Activated naive CD8-positive, alpha-beta T cell treated with anti-CD3 and anti-CD28 coated beads, Interleukin-2, amount 50 U/mL, for 16 hours (primary cell): ENCODE results near the gene NLRP3.
"Not testable (repeated sequence)": the region's sequence is repeated elsewhere in the genome, so short reads cannot be mapped to it uniquely, and the experiment has no call there.

Source experiments
- DNase-seq: peaks from one replicate; pipeline ENCODE4 v3.0.0-alpha.2; 2020; ENCODE audit warnings: low read depth, low spot score

NLRP3 gene

DNA sequence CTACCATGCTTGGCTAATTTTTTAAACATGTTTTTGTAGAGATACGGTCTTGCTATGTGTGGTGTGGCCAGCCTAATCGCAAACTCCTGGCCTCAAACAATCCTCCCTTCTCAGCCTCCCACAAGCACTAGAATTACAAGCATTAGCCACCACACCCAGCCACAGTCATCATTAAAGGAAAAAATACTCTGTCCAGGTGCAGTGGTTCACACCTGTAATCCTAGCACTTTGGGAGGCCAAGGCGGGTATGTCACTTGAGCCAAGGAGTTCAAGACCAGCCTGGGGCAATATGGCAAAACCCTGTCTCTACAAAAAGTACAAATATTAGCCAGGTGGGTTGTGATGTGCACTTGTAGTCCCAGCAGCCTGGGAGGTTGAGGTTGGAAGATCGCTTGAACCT, 25.0 kb upstream of the NLRP3 start:
- no peak for DNase-seq

DNA sequence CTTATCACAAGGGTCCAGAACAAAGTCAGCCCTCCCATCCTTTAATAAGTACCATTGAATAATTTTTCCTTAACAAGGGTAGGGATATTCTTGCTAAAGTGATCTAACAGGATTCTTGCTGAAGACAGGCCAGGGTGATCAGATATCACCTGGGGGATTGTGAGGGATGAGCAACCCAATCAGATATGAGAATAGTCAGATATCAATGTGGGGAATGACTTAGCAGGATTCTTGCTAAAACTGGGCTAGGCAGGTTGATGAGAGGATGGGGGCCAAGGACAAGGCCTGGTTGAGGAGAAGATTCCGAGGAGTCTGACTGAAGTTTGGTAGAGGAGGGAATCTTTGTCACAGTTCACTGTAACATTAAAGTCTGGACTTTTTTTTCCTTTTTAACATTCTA, 23.9 kb upstream of the NLRP3 start:
- no peak for DNase-seq

DNA sequence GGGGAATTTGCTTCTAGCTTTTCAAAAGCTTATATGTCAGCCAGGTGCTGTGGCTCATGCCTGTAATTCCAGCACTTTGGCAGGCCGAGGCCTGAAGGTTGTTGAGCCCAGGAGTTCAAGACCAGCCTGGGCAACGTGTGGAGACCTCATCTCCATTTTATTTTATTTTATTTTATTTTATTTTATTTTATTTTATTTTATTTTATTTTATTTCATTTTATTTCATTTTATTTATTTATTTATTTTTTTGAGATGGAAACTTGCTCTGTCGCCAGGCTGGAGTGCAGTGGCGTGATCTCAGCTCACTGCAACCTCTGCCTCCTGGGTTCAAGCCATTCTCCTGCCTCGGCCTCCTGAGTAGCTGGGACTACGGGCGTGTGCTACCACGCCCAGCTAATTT, 20.9 kb upstream of the NLRP3 start:
- not testable (repeated sequence) for DNase-seq

DNA sequence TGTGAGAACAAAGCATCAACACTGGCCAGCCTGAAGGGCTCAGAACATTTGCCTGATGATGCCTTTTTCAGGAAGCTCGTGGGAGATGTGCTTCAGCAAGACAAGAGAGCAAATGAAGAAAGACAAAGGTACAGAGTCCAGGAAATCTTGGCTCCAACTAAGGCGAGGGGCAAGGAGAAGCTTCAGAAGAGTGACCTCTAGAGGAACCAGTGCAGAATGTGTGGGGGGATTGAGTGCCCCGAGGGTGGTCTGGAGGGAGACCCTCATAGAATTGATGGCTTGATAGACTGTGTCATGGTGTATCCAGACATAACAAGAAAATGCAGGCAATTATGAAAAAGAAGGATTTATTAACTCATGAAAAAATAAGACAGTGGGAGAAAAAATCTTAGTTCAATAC, 15.3 kb upstream of the NLRP3 start:
- no peak for DNase-seq

DNA sequence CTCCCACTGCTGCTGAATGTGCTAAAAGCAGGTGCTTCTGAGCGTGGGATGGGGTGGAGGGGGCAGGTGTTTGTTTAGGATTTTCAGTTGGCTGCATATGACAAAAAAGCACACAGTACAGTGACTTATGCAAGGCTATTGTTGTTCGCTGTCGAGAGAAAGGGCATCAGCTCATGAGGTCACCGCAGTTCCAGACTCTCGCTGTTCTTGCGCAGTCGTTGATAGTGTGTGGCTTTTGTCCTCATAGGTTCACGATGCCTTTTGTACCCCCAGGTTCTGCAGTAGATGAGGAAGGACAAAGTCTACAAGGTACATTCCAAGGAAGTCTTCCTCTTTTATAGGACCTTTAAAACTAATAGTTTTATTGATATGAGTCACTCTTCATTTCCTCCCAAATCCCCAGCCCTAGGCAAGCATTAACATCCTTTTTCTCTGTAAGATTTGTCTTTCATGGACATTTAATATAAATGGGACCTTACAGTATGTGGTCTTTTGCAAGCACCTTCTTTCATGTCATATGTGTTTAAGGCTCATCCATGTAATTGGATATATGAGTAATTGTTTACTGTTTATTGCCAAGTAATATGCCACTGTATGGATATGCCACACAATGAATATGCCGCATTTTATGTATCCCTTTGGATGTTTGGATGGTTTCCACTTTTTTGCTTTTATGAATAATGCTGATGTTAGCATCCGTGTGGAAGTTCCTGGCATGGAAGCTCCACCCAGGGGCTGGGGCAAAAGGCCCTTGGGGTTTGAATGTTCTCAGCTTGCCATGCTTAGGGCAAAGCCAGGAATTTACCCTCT, 14.5 kb upstream of the NLRP3 start:
- DNase-seq: no peak

DNA sequence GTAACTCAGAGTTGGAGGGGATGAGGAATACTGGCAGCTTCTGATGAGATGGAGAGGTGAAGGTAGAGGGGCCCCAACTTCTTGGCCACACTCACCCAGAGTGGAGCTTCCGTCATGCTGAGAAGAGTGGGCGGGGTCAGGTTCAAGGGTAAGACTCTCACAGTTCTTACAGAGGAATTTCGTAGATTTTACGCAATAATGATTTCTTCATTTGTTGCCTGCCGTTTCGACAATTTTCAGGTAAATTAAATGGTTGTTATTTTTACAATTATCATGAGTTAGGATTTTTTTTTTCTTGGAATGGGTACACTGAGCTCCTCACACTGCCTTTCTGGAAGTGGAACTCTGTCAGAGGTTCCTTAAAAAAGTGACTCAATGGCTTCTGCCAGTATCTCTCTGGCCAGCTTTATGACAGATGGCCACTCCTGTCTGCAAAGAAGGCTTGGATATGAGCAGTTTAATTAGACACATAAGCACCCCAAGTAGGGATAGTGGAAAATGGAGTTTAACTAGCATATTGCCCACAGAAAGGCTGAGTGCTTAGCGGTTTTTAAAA, 13.8 kb upstream of the NLRP3 start:
- no peak for DNase-seq

DNA sequence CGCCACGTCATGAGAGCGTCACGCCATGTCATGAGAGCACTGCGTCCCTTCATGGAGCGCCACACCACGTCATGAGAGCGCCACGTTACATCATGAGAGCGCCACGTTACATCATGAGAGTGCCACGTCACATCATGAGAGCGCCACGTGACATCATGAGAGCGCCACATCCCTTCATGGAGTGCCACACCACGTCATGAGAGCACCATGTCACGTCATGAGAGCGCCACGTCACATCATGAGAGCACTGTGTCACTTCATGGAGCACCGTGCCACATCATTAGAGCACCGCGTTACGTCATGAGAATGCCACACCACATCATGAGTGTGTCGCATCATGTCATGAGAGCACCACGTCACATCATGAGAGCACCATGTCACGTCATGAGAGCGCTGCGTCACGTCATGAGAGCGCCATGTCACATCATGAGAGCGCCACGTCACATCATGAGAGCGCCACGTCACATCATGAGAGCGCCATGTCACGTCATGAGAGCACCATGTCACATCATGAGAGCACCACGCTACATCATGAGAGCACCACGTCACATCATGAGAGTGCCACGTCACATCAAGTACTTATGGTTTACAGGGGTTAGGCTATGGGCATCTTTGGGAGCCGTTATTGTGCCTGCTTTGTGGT, 9.8 kb upstream of the NLRP3 start:
- no peak for DNase-seq

DNA sequence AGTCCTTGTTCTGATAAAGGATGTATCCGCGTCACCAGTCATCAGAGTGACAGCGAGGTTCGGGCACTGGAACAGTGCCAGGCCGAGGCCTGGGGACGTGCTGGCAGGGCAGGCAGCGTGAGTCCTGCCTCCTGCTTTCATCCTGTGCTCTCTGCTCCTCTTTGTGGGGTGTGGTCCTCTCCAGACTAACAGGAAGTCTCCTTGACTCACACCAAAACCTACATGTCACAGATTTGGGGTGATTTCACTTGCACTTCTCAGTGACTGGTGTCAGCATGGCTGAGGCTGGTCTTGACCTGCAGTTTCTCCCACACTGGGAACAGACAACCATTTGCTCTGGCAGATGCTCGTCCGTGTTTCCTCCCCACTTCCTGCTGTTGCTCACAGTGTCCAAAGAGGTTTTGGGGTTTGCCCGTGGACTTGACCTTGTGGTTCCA, 8.8 kb upstream of the NLRP3 start:
- no peak for DNase-seq

DNA sequence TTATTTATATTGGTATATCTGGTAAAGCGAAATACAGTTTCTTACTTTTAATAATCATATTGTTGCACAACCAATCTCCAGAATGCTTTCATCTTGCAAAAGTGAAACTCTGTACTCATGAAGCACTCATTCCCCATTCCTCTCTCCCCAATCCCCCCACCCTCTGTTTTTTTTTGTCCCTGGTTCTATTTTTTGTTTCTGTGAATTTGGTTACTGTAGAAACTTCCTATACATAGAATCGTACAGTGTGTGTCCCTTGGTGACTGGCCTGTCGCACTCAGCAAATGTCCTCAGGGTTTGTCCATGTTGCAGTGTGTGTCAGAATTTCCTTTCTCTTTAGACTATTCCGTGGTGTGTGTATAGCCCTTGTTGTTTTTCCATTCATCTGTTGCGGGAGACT, 7.9 kb upstream of the NLRP3 start:
- DNase-seq: no peak

DNA sequence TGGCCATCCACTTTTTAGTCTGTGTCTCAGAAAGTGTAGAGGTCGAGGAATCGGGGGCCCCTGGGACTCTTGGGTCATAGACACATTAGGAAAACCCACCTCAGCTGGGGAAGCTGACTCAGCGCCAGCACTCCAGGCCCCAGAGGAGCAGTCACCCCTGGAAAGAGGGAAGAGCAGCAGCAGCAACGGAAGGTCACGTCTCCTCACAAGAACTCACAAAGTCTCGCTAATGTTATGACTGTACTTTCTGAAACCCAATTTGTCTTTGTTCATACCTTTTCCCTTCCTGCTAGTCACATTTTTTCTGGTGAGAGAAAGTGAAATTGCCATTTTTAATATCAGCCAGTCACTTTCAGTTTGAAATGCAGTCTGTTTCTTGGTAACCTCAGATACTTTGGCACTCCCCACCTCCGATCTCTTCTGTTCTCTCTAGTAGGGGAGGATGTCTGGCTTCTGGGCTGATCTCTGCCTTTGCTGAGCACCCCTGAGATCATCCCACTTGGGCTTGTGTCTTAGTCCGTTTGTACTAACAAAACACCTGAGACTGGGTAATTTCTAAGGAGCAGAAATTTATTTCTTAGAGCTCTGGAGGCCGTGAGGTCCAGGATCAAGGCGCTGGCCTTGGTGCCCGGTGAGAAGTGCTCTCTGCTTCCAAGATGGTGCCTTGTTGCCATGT, 6.0 kb upstream of the NLRP3 start:
- DNase-seq: no peak

DNA sequence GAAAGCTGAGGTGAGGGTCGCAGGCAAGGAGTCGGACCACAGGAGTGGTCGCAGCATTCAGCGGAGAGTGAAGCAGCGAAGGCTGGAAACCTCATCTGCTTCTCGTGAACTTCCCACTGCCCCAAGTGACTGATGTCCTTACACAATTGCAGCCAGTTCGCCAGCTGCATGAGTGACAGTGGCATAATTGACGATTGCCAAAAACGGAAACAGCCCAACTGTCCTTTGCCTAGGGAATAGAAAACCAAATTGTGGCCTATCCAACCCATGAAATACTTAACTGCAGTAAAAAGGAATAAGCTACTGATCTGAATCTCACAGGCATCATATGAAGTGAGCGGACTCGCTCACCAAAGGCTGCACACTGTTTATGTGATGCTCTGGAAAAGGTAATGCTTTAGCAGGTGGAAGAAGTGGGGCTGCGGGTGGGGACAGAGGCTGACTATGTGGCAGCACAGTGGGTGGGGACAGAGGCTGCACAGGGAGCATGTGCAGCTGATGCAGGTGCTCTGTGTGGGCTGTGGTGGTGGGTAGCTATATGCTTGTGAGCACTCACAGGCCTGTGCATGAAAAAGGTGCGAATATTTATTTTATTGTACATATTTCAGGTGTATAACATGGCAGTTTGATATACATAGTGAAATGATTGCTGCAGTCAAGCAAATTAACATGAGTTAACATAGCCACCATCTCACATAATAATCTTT, 4.2 kb upstream of the NLRP3 start:
- DNase-seq: no peak

DNA sequence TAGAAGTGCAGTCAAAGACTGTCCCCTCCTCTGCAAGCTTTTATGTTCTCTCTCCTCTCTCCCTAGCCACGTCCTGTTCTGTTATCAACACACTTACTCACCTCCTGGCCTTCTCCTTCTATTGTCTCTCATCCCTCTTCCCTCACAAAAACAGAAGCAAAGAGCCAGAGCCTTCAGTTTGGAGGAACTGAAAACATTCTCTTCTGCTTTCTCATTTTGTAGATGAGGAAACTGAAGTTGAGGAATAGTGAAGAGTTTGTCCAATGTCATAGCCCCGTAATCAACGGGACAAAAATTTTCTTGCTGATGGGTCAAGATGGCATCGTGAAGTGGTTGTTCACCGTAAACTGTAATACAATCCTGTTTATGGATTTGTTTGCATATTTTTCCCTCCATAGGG, 1.9 kb downstream of the NLRP3 start:
- DNase-seq: no peak

DNA sequence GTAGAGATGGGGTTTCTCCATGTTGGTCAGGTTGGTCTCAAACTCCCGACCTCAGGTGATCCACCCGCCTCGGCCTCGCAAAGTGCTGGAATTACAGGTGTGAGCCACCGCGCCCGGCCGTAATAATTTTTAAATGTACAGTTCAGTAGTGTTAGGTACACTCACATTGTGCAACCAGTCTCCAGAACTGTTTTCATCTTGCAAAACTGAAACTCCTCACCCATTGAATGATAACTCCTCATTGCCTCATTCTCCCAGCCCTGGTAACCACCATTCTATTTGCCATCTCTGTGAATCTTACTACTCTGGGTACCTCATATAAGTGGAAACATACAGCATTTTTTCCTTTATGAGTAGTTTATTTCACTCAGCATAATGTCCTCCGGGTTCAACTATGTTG, 3.4 kb downstream of the NLRP3 start:
- no peak for DNase-seq

DNA sequence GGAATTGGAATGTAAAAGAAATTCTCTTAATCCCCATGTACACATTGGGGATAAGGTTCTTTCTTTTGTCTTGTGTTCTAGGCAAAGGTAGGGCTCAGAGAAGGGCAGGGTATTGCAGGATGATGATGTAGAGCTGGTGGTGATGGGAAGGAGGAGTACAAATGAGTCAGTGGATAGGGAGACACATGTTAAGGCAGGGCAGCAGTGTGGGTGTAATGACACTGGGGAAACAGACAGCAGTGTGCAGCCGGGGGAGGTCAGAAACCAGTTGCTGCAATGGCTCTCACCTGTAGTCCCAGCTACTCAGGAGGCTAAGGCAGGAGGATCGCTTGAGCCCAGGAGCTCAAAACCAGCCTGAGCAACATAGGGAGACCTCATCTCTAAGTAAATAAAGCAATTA, 5.1 kb downstream of the NLRP3 start:
- no peak for DNase-seq

DNA sequence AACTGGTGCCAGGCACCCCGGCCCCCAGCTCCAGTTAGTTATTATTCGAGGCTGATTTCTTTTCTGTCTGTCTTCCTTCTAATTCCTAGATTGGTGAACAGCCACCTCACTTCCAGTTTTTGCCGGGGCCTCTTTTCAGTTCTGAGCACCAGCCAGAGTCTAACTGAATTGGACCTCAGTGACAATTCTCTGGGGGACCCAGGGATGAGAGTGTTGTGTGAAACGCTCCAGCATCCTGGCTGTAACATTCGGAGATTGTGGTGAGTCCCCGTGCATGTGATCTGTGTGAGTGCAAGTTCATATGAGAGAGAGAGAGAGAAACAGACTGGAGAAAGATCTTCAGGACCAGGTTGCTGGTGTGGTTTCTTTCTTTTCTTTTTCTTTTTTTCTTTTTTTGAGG, 13.5 kb downstream of the NLRP3 start:
- DNase-seq: no peak

DNA sequence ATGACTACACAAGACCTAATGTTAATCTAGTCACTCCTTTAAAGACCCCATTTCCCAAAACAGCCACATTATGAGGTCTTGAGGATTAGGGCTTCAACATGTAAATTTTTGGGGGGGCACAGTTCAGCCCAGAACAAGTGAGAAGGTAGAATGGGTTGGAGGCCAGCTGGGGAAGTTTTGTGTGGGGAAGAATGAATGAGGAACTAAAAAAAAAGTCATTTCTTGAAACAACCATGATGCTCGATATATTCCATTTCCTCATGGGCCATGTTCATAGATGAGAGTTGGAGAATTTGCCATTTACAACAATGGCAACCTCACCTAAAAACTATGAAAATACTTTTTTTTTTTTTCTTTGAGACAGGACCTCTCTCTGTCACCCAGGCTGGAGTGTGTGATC, 14.5 kb downstream of the NLRP3 start:
- DNase-seq: no peak

DNA sequence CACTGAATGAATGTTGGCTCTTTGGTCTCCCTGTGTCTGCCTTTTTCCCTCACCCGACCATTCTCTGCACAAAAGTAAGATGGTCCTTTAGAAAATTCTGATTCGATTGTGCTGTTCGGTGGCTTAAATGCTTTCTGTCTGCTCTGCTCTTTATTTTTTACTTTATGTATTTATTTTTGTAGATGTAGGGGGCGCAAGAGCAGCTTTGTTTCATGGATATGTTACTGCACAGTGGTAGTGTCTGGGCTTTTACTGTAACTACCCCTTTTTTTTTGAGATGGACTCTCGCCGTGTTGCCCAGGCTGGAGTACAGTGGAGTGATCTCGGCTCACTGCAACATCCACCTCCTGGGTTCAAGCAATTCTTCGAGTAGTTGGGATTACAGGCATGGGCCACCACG, 15.7 kb downstream of the NLRP3 start:
- DNase-seq: no peak

DNA sequence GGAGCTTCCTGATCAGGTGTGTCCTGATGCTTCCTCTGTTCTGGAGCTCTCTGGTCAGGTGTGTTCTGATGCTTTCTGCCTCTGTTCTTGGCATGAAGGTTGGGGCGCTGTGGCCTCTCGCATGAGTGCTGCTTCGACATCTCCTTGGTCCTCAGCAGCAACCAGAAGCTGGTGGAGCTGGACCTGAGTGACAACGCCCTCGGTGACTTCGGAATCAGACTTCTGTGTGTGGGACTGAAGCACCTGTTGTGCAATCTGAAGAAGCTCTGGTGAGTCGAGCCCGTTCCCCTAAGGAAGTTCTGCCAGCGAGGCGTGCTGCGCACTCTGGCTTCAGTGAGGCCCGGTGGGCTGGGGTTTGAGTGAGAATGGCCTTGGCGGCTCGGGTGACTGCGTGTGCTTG, 18.0 kb downstream of the NLRP3 start:
- no peak for DNase-seq

DNA sequence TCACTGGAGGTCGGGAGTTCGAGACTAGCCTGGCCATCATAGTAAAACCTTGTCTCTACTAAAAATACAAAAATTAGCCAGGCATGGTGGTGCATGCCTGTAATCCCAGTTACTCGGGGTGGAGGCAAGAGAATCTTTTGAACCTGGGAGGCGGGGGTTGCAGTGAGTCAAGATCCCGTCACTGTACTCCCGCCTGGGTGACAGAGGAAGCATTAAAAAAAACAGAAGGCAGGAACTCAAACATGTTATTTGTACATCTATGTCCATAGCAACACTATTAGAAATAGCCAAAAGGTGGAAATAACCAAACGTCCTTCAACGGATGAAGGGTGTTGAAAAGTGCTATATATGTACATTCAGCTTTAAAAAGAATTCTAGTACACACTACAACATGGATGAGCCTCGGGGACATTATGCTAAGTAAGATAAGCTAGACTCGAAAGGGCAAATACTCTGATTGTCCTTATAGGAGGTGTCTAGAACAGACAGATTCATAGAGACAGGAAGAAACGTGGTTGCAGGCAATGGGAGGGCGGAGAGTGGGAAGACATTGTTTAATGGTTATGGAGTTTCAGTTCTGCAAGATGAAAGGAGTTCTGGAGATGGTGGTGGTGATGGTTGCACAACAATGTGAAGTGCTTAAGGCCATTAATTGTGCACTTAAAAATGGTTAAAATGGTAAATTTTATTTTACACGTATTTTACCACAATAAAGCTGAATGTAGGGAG, 19.2 kb downstream of the NLRP3 start:
- no peak for DNase-seq

DNA sequence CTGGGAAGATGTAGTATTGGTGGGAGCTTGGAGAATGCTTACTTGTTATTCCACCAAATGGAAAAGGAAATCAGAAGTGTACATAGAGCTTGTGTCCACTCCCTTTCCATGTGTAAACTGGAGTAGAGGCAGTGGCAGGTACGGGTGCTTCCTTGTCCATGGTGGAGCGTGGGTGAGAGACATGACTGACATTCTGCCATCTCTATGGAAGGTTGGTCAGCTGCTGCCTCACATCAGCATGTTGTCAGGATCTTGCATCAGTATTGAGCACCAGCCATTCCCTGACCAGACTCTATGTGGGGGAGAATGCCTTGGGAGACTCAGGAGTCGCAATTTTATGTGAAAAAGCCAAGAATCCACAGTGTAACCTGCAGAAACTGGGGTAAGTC, 19.8 kb downstream of the NLRP3 start:
- no peak for DNase-seq
